GM19238 (cell line): ENCODE data around the gene AP4E1.
"Not testable (repeated sequence)": the region's sequence is repeated elsewhere in the genome, so short reads cannot be mapped to it uniquely, and the experiment has no call there.

Experiments used
- DNase-seq: peaks from one replicate; pipeline ENCODE4 v3.0.0; 2011; ENCODE audit warnings: low spot score; ENCODE audit not compliant: insufficient read length

Gene AP4E1

DNA sequence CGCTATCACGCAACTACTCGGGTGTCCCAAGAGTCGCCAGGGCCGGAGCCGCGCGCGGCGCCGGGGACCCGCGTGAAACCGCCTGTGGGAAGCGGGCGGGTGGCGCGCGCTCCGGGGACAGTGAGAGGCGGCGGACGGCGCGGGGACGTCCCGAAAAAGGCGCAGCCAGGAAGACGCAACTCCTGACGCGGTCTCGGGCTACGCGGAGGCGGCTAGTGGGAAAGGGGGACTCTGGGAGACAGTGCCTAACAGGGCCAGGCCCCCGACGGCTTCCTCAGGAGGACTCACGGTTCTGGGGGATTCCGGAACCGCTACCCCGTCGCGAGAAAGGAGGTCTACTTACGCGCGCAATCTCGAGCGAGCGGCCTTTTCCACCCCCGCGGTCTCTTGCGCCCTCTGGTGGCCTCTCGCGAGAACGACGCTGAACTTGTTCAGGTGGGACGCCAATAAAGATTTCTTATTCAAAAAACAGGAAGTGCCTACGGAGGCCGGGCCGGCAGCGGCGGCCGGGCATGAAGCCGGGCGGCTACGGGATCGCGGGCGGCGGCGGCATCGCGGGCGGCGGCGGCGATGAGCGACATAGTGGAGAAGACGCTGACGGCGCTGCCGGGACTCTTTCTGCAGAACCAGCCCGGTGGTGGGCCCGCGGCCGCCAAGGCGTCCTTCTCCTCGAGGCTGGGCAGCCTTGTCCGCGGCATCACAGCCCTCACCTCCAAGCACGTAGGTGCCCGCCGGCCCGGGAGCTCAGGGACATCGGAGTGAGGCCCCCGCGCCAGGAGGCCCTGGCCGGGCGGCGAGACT lies at the start of gene AP4E1:
AP4E1 (plus strand) TSS at position 475 of the 801 bp plus-strand sequence; CDS start at position 571, 96 bp downstream.
- peak; percentile 68 for DNase-seq

DNA sequence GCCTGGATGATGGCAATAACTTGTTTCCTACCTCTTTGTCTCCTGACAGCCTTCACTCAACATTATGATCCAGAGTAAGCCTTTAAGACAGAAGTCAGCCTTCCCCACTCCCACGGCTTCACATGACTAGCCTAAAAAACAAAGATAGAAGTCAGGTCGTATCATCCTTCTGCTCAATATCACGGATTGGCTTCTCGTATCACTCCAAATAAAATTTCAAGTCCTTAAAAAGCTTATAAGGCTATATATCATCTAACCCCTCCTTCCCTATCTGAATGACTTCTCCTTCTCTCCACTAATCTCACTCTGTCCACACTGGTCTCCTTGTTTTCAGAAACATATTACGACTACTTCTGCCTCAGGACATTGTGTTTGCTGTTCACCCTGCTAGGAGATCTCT lies 47.7 kb upstream of the AP4E1 start:
- DNase-seq: no peak

DNA sequence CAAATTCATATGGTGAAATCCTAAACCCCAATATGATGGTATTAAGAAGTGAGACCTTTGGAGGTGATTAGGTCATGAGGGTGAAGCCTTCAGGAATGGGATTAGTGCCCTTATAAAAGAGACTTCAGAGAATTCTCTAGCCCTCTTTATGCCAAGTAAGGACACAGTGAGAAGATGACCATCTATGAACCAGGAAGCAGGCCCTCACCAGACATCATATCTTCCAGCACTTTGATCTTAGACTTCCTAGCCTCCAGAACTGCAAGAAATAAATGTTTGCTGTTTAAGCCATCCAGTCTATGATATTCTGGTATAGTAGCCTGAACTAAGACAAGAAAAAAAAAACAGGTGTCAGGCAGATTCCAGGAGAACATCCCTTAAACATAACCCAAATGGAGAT lies 45.9 kb upstream of the AP4E1 start:
- DNase-seq: no peak

DNA sequence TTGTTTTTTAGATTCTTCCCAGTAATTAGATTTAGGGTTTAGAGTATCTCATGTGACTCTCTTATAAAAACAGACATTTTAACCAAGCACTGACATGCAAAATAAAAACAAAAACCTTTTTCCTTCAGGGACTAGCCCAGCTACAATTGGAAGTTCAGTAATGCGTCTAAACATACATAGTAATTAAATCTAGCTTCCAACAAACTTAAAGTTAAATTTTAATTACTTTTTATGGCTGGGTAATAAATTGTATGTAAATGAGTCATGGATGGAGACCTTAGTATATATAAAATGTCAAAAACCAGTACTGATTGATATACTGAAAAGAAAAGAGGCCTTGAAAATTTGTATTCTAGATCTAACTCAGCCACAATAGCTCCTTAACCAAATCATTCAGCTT lies 43.6 kb upstream of the AP4E1 start:
- DNase-seq: no peak

DNA sequence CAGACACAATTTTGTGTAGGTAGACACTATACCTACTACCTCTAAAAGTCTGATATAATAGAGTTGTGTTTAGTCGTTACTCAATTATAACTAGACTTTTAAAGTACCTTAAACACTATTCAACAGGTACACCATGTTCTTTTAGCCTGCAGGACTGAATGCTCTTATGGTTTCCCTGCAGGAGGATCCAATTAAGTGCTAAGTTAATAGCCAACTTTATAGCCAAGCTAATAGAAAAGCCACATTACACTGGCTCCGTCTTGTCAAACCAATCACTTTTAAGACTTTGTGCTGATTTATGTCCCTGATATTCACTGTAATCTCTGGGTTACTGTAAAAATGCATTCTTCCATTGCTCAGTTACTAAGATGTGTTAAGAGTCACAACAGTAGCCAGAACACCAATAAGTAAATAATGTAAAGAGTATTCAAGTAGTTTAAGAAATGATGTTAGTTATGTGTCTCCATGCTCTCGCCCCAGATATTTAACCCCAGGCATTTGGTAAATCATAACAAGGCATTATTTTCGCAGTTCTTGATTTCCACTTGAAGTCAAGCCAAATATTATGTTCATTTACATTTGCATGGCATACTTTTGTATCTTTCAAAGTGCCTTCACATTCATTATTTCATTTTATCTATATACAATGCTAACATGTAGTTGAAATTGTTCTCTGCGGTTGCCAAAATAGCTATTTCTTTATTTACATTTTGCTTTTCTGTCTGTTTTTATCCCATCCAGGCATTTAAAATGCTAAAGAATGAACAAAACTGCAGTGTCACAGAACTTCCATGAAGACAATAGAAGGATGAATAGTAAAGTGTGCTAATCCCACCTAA lies 42.7 kb upstream of the AP4E1 start:
- no peak for DNase-seq

DNA sequence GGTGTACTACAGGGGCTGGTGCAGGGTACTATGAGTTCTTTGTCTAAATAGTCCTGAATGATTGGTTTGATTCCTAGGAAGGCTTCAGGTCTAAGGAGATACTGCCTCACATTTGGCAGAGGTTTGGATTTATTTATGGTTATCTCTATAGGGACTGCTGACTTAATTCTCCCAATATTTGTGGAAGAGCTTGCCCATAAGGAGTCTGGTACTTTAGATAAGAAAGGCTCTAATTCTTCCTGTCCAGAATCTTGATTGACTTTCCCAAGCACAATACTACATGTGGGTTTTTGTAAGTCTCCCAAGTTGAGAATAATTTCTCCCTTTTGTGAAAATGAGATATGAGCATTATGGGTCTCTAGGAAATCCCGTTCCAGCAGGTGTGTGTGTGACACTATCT lies 36.7 kb upstream of the AP4E1 start:
- DNase-seq: no peak

DNA sequence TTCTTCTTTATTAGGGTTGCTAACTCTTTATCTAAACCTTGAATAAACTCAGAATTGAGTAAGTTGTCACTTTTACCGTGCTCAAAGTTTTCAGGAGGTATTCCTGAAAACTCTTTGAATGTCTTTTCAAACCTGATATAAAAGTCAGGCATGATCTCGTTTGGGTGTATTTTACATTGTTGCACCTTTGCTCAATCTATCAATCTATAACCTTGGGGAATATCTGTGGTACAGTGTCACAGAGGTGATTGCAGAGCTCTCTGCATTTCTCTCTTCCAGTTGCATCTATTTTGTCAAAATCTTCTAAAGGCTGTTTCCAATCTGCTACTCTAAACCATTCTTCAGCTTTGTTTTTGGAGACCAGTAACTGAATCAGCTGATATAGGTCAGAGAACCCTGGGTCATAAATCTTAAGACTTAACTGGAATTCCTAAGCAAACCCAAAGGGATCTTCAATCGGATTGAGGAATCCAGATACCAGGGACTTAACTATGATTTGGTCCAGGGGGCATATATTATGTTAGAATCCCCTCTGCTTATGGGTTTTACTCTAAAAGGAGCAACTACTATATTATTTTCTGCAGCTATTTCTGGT lies 35.6 kb upstream of the AP4E1 start:
- no peak for DNase-seq

DNA sequence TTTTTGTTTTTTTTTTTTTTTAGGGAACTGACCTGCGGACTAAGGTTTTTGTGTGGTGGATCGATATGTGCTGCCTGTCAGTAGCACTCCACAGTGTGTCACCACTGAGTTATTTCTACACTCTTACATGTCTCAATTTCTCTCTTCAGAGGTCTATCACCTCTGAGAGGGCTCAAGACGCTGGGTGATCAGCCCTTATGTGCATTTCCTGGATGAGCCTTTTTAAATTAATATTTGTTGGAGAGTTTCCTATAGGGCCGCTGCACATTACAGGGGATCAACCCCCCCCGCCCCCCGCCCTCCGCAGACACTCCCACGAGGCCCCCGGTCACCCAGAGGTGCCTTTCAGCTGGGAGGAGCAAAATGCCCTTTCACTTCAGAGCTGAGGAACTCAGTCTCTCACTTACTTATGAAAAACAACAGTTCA lies 34.5 kb upstream of the AP4E1 start:
- no peak for DNase-seq

DNA sequence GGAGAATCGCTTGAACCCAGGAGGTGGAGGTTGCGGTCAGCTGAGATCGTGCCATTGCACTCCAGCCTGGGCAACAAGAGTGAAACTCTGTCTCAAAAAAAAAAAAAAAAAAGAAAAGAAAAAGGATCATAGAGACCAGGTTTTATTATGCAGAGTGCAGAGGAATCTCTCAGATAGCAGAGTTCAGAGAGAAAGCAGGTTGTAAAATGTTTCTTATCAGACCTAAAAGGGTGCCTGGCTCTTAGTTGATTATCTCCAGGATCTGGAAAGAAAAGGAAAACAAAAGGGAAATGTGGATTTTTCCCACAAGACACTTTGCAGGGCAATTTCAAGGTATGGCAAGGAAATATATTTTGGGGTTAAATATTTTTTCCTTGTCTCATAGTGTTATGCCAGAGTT lies 33.2 kb upstream of the AP4E1 start:
- DNase-seq: not testable (repeated sequence)

DNA sequence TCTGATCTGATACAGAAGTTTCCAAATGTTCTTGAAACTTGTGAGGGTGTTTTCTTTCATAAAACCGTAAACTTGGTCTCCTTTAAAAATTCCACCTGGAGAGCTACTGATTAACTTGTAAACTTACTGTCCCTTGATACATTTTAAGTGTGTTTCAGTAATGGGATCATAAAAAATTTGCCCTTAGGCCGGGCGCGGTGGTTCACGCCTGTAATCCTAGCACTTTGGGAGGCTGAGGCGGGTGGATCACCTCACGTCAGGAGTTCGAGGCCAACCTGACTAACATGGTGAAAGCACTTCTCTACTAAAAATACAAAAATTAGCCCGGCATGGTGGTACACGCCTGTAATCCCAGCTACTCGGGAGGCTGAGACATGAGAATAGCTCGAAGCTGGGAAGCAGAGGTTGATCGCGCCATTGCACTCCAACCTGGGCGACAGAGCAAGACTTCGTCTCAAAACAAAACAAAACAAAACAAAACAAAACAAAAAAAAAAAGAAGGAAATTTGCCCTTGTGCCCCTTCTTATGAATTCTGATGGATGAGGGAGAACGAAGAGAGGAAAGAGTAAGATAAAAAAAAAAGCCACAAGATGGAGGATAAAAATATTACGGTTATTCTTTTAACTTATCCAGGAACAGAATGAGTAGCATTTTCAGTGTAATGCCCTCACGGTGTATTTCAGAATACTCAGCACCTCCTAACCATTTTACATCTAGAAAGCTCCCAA lies 32.1 kb upstream of the AP4E1 start:
- DNase-seq: no peak

DNA sequence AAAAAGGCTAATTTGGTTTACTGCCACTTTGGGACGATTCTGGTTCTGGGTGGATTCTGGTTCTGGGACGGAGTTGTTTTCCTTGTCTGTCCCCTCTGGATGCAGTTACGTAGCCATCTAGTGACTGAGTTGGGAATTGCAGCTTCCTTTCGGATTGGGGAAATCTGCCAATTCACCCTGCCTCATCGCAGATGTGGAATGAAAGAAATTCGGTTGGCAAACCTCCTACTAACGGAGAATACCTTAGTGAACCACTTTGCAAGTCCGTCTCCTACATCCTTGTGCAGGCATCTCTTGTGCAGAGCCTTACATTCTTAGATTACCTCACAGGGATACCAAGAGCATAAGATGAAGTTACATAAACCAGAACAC lies 31.5 kb upstream of the AP4E1 start:
- no peak for DNase-seq

DNA sequence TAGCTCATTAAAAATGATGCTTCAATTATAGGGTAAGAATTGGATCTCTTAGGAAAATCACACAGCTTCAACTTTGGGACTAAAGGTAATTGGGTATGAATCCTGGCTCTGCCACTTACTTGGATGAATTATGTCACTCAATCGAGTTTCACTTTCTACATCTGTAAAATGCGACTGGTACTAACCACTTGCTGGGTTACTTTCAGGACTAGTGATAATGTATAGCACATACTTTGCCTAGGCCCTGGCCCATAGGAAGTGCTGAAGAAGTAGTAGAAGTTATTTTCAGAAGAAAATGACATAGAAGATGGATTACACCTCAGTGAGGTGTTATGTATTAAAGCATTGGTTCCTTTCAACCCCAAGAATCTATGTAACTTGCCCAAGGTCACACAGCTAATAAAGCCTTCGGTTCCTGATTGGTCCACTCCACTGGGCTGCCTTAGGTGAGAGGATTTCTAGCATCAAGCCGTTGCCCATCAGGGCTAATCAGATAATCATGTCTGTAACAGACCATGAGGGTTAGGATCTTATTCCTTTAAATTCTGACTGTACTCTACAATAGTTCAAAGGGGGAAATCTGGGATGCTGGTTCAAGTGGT lies 29.4 kb upstream of the AP4E1 start:
- no peak for DNase-seq

DNA sequence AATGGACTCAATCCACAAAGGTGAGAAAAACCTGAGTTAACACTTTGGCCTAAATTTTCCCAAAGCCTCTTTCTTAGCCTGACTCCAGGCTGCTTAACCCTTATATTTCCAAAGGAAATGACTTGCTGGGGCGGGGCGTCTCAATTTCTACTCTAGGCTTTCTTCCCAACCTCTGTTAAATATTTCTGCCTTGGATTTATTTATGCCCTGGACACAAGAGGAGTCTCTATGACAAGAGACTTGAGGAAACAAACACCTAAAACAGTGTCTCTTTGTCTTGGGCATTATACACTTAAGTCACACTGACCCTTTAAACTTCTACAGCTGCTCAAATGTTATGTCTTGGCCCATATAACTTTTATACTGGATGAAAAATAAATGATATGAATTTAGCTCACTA lies 28.3 kb upstream of the AP4E1 start:
- DNase-seq: no peak

DNA sequence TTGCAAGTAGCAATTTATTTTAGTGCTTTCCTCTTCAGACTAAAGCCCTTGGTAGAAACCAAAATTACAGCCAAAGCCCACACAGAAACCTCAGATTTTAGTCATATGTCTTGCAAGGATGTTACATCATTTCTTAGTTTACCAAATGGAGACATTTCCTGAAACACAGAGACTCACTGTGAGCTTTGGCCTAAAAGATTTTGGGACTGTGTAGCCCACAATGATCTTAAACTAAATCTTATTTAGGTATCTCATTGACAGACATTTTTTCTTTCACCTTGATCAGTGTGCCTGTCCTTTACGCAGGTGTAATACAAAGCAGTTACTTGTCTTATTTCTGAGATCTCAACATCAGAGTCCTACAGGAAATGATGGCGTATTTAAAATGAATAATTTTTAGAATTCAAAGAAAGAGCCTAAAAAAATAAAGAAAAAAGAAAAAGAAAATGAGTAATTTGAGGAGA lies 27.8 kb upstream of the AP4E1 start:
- no peak for DNase-seq

DNA sequence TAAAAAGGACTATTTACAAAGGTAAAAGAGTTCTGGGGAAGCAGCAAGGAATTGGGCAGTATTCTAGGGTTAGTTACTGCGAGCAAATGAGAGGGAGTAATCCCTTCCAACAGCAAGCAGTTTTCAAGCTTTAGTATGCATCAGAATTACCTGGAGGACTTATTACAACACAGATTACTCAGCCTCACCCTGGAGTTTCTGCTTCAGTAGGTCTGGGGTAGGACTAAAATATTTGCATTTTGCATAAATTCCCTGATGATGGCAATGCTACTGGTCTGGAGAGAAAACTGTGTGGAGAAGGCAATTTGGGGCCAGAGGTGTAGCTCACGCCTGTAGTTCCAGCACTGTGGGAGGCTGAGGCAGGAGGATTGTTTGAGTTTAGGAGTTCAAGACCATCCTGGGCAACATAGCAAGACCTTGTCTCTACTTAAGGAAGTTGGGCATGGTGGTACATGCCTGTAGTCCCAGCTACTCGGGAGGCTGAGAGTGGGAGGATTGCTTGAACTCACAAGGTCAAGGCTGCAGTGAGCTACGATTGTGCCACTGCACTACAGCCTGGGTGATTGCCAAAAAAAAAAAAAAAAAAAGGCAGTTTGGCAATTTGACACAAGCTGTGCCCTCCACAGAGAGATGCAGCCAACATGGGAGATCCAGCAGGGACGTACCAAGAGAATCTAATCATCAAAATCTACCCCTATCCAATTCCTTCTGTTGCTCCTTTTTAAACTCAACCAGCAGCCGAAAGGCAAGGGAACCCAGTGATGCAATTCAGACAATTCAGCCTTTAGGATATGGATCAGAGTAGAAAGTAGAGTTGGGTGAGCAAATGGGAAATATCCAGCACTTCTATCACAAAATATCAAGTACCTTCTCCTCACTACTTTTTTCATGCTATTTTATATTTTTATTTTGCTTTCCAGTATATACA lies 27.1 kb upstream of the AP4E1 start:
- no peak for DNase-seq

DNA sequence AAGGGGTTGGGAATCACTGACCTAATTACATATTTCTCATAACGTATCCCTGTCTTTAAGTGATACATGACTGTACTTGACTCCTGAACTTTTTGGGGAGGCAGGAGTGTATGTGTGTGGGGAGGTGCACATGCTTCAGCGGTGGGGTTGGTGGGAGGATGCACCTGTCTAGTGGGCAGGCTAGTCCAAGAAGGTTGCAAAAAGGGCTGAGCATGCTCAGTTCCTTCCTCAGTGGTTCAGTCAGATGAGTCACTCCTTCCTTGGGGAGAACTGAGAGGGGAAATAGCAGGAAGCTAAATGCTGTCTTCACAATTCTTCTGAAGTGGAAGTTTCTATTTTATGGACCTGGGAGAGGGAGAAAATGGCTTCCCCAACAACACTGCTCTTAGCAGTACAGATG lies 24.6 kb upstream of the AP4E1 start:
- no peak for DNase-seq

DNA sequence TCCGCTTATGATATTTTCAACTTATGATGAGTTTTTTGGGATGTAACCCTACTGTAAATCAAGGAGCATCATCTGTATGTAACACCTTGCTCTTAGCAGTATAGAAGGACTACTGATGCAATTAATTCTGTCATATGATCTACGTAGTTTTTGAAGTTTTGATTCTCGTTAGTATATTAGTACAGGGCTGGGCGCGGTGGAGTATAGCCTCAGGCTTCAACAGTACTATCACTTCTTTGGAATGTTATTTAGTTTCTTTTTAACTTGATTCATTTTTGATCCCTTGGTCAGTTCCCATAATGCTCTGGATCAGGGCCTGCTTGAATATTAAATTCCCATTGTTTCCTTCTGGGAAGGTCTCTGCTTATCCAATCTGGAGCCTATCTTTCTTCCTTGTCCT lies 23.9 kb upstream of the AP4E1 start:
- no peak for DNase-seq

DNA sequence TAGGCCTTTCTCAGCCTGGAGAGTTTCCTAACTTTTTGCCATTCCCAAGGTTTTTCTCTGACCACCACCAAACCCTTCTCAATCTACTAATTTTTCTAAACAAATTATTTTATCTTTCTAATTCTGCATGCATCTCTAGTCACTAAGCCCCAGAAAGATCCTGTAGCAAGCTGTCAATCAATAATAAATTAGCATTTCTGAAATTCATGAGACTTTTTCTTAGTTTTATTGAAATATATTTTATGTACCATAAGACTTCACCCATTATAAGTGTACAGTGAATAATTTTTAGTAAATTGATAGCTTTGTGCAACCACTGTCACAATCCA lies 22.4 kb upstream of the AP4E1 start:
- no peak for DNase-seq

DNA sequence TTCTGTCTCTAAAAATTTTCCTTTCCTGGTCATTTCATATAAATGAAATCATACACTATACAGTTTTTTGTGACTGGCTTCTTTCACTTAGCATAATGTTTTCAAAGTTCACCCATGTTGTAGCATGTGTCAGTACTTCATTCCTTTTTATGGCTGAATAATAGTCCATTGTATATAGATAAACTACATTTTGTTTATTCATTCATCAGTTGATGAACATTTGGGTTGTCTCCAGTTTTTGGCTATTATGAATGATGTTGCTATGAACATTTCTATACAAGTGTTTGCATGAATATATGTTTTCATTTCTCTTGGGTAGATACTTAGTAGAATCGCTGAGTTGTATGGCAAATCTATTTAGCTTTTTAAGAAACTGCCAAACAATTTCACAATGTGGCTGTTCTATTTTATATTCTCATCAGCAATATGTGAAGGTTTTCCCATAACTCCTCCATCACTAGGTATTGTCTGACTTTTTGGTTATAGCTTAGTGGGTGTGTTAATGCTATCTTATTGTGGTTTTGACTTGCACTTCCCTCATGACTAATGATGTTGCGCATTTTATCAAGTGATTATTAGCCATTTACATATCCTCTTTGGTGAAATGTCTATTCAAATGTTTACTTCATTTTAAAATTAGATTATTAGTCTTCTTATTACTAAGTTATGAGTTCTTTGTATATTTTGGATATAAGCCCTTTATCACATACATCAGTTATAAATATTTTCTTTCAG lies 21.7 kb upstream of the AP4E1 start:
- no peak for DNase-seq

DNA sequence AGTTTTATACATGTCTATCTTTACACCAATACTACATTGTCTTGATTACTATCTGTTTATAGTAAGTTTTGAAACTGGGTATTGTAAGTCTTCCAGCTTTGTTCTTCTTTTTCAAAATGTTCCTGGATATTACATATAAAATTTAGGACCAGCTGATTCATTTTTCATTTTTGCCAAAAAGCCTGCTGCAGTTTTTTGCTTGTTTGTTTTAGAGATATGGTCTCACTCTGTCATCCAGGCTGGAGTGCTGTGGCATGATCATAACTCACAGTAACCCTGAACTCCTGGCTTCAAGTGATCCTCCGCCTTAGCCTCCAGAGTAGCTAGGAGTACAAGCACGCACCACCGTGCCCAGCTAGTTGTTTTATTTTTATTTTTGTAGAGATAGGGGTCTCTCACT lies 20.4 kb upstream of the AP4E1 start:
- DNase-seq: no peak
